ENCODE measurements around the gene NAXD.
"Not testable (repeated sequence)": the region's sequence is repeated elsewhere in the genome, so short reads cannot be mapped to it uniquely, and the experiment has no call there.

Gene NAXD

DNA sequence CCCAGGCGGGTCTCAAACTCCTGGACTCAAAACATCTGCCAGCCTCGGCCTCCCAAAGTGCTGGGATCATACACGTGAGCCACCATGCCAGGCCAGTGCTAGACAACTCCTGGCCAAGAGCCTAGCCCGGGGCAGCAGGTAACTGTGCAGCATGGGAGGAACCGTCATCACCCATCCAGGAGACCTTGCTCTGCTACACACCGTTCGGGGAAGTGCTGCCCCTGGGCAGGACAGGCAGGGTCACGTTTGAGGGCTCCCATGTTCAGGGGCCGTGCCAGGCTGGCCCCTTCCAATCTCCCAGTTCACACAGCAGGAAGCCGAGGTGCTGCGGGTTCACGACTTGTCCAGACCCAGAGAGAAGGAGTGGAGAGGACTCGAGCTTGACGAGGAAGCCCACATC is 35.1 kb downstream of the NAXD start:
- H3K4me1 ChIP-seq (ENCODE audit: control insufficient read depth, low read depth, low read length) = peaks cover under 1% of the 10 kb centered on the region
- no peaks in the 10 kb centered on the region for H3K36me3 ChIP-seq (ENCODE audit: control insufficient read depth, low read depth, low read length)
- no peaks in the 10 kb centered on the region for H3K27me3 ChIP-seq (ENCODE audit: control insufficient read depth, insufficient read depth, low read length)
- no peak overlapping the region for H3K9ac ChIP-seq (ENCODE audit: low read length)
- no peak overlapping the region for H3K27ac ChIP-seq (ENCODE audit: low read length)
- no peak overlapping the region for H3K4me3 ChIP-seq (ENCODE audit: low read length)
- H3K9me3 ChIP-seq (ENCODE audit: control insufficient read depth, low read depth, low read length) = no peaks in the 10 kb centered on the region

DNA sequence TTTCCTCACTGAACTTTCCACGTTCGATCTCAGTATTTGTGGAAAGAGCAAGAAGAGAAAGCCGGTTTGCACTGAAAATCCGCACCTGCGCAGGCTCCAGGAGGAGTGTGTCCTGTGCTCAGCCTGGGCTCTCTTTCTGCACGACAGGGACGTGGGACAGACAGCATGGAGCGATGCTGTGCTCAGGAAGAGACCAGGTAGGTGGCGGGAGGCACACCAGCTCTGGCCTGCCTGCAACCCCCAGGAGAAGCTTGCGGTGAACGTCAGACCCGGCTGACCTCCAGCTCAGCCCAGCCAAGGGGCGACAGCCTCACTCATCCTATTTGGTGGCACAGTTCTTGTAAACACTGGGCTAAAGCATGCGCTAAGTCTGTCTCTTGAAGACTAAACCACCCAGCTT is 35.9 kb downstream of the NAXD start:
- Histone ChIP-seq H3K27me3 (ENCODE audit: control insufficient read depth, insufficient read depth, low read length) (no peaks in the 10 kb centered on the region), H3K4me1 (ENCODE audit: control insufficient read depth, low read depth, low read length) (no peaks in the 10 kb centered on the region), H3K4me3 (ENCODE audit: low read length) (no peak overlapping the region), H3K27ac (ENCODE audit: low read length) (no peak overlapping the region), H3K9me3 (ENCODE audit: control insufficient read depth, low read depth, low read length) (no peaks in the 10 kb centered on the region), H3K9ac (ENCODE audit: low read length) (no peak overlapping the region), H3K36me3 (ENCODE audit: control insufficient read depth, low read depth, low read length) (no peaks in the 10 kb centered on the region)

DNA sequence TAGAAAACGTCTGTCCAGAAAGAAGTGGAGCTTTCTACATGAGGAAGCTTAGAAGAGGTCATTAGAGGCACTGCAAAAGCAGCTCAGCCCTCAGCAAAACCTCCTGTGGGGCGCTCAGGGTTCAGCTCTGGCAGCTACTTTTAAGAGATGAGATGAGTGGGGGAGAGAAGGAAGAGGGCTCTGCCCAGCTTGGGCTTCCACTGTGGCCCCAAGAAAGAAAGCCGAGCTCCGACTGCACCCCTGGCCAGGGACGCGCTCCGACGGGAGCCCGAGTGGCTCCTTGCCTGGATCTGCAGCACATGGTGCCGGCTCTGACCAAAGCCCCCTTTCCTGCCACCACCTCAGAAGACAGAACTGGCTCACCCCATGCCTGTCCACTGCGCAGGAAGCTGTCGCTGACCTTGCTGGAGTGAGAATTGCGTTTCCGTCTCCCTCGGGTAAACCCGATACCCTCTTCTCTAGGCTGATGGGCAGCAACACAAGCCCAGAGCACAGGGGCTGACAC is 36.4 kb downstream of the NAXD start:
- Histone ChIP-seq H3K27ac (ENCODE audit: low read length) (no peak overlapping the region), H3K36me3 (ENCODE audit: control insufficient read depth, low read depth, low read length) (no peaks in the 10 kb centered on the region), H3K4me1 (ENCODE audit: control insufficient read depth, low read depth, low read length) (no peaks in the 10 kb centered on the region), H3K27me3 (ENCODE audit: control insufficient read depth, insufficient read depth, low read length) (no peaks in the 10 kb centered on the region), H3K9me3 (ENCODE audit: control insufficient read depth, low read depth, low read length) (no peaks in the 10 kb centered on the region), H3K4me3 (ENCODE audit: low read length) (no peak overlapping the region), H3K9ac (ENCODE audit: low read length) (no peak overlapping the region)

DNA sequence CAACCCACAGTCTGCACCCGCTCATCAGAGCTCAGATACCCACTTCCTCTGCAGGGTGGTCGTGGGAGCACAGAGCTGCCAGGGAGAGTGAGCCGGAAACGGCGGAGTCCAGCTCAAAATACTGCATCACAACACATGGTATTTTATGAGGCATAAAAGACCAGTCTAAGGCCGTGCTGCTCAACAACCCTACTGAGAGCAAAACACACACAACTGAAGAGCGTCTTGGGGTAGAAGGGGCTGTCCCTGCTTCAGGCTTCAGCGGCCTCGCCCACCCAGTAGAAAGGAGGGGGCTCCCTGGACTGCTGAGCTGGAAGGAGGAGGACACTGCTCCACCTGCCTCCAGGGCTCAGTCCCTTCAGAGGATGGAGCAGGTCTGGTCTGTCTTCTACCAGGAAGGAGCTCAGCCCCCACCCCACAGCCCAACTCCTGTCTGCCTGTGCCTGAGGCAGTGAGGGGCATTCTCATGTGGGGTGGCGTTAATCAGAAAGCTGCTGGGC is 36.9 kb downstream of the NAXD start:
- no peaks in the 10 kb centered on the region for H3K36me3 ChIP-seq (ENCODE audit: control insufficient read depth, low read depth, low read length)
- H3K4me3 ChIP-seq (ENCODE audit: low read length) = no peak overlapping the region
- H3K4me1 ChIP-seq (ENCODE audit: control insufficient read depth, low read depth, low read length) = no peaks in the 10 kb centered on the region
- no peak overlapping the region for H3K9ac ChIP-seq (ENCODE audit: low read length)
- no peak overlapping the region for H3K27ac ChIP-seq (ENCODE audit: low read length)
- no peaks in the 10 kb centered on the region for H3K9me3 ChIP-seq (ENCODE audit: control insufficient read depth, low read depth, low read length)
- H3K27me3 ChIP-seq (ENCODE audit: control insufficient read depth, insufficient read depth, low read length) = no peaks in the 10 kb centered on the region

DNA sequence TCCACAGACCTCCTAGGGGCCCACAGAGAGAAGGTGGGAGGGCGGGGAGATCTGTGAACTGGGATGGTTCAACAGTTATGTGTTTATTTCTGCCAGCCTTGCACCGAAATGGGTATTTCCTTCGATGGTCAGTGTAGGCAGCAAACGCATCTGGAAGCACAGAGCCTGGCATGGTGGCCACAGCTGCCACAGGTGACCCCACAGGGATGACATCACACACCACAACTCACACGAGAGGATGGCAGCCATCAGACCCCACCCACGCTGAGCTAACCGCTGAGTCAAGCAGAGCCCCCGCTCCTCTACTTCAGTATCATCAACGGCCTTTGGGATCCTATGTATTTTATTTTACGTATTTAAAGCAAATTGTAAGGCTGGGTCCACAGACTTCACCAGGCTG is 37.4 kb downstream of the NAXD start:
- no peak overlapping the region for H3K9ac ChIP-seq (ENCODE audit: low read length)
- H3K27me3 ChIP-seq (ENCODE audit: control insufficient read depth, insufficient read depth, low read length) = no peaks in the 10 kb centered on the region
- no peak overlapping the region for H3K27ac ChIP-seq (ENCODE audit: low read length)
- H3K9me3 ChIP-seq (ENCODE audit: control insufficient read depth, low read depth, low read length) = no peaks in the 10 kb centered on the region
- H3K4me1 ChIP-seq (ENCODE audit: control insufficient read depth, low read depth, low read length) = no peaks in the 10 kb centered on the region
- H3K4me3 ChIP-seq (ENCODE audit: low read length) = no peak overlapping the region
- no peaks in the 10 kb centered on the region for H3K36me3 ChIP-seq (ENCODE audit: control insufficient read depth, low read depth, low read length)

DNA sequence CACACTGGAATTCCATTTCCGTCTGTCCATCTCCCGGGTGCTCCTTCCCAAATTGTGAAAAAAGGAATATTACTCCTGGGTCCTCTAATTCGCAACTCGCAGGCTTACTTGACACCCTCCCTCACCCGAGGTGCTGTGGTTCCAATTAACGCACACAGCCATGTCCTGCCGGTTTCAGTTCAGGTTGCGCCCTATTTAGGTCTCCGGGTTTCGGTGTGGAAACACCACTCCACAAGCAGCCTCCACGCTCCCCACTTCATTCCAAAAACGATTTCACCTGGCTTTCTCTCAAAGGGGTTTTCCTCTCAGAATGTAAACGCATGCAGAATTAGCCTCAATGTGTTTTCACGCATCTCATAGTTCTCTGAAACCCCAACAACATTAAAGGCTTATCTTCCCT is 37.9 kb downstream of the NAXD start:
- Histone ChIP-seq H3K9ac (ENCODE audit: low read length) (no peak overlapping the region), H3K36me3 (ENCODE audit: control insufficient read depth, low read depth, low read length) (no peaks in the 10 kb centered on the region), H3K4me1 (ENCODE audit: control insufficient read depth, low read depth, low read length) (no peaks in the 10 kb centered on the region), H3K27ac (ENCODE audit: low read length) (no peak overlapping the region), H3K4me3 (ENCODE audit: low read length) (no peak overlapping the region), H3K27me3 (ENCODE audit: control insufficient read depth, insufficient read depth, low read length) (no peaks in the 10 kb centered on the region), H3K9me3 (ENCODE audit: control insufficient read depth, low read depth, low read length) (peaks cover 3% of the 10 kb centered on the region)

DNA sequence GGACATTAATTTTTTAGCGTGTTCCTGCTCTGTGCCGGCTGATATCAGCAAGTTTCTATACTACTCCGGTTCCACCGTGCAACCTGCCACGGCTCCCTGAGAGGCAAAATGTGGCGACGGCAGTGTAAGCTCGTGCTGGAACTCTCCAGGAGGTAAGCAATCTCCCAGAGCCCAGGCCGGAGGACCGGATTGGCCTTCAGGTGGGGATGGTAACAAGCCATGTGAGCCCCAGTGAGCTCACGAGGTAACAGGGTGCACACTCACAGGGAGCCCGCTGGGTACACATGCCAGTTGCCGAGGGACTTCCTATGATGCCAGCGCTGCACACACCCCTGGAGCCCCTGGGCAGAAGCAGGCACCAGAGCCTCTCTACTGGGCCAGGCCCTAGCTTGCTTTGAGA is 38.5 kb downstream of the NAXD start:
- Histone ChIP-seq H3K4me3 (ENCODE audit: low read length) (no peak overlapping the region), H3K36me3 (ENCODE audit: control insufficient read depth, low read depth, low read length) (no peaks in the 10 kb centered on the region), H3K4me1 (ENCODE audit: control insufficient read depth, low read depth, low read length) (no peaks in the 10 kb centered on the region), H3K9me3 (ENCODE audit: control insufficient read depth, low read depth, low read length) (peaks cover 3% of the 10 kb centered on the region), H3K27ac (ENCODE audit: low read length) (no peak overlapping the region), H3K9ac (ENCODE audit: low read length) (no peak overlapping the region), H3K27me3 (ENCODE audit: control insufficient read depth, insufficient read depth, low read length) (no peaks in the 10 kb centered on the region)

DNA sequence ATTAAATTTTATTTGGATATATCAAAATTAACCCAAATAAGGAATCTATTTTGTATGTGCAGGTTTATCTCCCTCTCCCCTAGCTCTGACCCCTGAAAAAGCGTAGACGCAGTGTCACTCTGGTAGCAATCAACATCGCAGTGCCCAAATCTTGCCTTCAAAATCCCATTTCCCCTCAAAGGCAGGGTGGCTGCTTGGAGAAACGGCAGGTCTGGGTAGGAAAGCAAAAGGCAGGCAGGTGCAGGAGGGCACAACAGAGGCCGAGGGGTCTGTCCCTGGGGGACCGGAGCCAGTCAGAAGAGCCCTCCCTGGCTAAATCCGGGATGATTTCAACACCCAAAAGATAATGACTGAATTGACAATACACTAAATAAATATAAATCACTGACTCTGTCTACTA is 41.9 kb downstream of the NAXD start:
- Histone ChIP-seq H3K9me3 (ENCODE audit: control insufficient read depth, low read depth, low read length) (peaks cover 3% of the 10 kb centered on the region), H3K36me3 (ENCODE audit: control insufficient read depth, low read depth, low read length) (peaks cover 4% of the 10 kb centered on the region), H3K9ac (ENCODE audit: low read length) (no peak overlapping the region), H3K4me3 (ENCODE audit: low read length) (no peak overlapping the region), H3K27ac (ENCODE audit: low read length) (no peak overlapping the region), H3K27me3 (ENCODE audit: control insufficient read depth, insufficient read depth, low read length) (no peaks in the 10 kb centered on the region), H3K4me1 (ENCODE audit: control insufficient read depth, low read depth, low read length) (no peaks in the 10 kb centered on the region)

DNA sequence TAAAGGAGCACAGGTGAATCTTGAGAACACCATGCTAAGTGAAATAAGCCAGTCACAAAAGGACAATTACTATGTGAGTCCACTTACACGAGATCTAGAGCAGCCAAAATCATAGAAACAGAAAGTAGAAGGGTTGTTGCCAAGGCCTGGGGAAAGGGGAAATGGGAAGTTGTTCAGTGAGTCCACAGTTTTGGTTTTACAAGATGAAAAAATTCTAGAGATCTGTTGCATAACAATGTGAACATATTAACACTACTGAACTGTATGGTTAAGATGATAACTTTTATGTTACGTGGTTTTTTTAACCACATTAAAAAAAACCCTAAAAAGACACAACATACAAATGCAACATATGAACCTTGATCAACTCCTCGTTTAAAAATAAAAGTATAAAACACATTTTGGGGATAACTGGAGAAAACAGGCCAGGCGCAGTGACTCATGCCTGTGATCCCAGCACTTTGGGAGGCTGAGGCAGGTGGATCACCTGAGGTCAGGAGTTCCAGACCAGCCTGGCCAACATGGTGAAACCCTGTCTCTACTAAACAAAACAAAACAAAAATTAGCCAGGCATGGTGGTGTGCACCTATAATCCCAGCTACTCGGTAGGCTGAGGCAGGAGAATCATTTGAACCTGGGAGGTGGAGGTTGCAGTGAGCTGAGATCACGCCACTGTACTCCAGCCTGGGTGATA is 43.0 kb downstream of the NAXD start:
- H3K27me3 ChIP-seq (ENCODE audit: control insufficient read depth, insufficient read depth, low read length); H3K27ac ChIP-seq (ENCODE audit: low read length); H3K4me1 ChIP-seq (ENCODE audit: control insufficient read depth, low read depth, low read length); H3K4me3 ChIP-seq (ENCODE audit: low read length); H3K9me3 ChIP-seq (ENCODE audit: control insufficient read depth, low read depth, low read length); H3K36me3 ChIP-seq (ENCODE audit: control insufficient read depth, low read depth, low read length); H3K9ac ChIP-seq (ENCODE audit: low read length): not testable (repeated sequence)

DNA sequence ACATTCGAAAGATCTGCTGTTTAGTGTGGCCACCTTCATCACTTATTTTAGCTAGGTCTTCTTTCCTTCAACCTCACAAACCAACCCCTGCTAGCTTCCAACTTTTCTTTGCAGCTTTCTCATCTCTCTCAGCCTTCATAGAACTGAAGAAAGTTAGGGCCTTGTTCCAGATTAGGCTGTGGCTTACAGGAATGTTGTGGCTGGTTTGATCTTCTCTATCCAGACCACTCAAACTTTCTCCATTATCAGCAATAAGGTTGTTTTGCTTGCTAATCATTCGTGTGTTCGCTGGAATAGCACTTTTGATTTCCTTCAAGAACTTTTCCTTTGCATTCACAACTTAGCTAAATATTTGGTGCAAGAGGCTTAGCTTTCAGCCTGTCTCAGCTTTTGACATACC is 45.9 kb downstream of the NAXD start:
- H3K27me3 ChIP-seq (ENCODE audit: control insufficient read depth, insufficient read depth, low read length) = no peaks in the 10 kb centered on the region
- no peak overlapping the region for H3K27ac ChIP-seq (ENCODE audit: low read length)
- H3K9ac ChIP-seq (ENCODE audit: low read length) = no peak overlapping the region
- H3K36me3 ChIP-seq (ENCODE audit: control insufficient read depth, low read depth, low read length) = peaks cover 12% of the 10 kb centered on the region
- H3K4me3 ChIP-seq (ENCODE audit: low read length) = no peak overlapping the region
- H3K4me1 ChIP-seq (ENCODE audit: control insufficient read depth, low read depth, low read length) = no peaks in the 10 kb centered on the region
- H3K9me3 ChIP-seq (ENCODE audit: control insufficient read depth, low read depth, low read length) = peaks cover 3% of the 10 kb centered on the region

DNA sequence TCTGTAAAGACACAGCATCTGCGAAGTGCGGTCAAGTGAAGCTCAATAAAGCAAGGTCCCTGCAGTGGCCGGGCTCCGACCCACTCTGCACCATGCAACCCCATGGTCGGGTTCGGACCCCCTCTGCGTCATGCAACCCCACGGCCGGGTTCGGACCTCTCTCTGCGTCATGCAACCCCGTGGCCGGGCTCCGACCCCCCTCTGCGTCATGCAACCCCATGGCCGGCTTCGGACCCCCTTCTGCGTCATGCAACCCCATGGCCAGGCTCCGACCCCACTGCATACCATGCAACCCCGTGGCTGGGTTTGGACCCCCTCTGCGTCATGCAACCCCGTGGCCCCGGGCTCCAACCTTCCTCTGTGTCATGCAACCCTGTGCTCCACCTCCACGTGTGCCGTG is 46.7 kb downstream of the NAXD start:
- Histone ChIP-seq H3K9ac (ENCODE audit: low read length) (no peak overlapping the region), H3K27ac (ENCODE audit: low read length) (no peak overlapping the region), H3K4me3 (ENCODE audit: low read length) (no peak overlapping the region), H3K9me3 (ENCODE audit: control insufficient read depth, low read depth, low read length) (peaks cover 3% of the 10 kb centered on the region), H3K36me3 (ENCODE audit: control insufficient read depth, low read depth, low read length) (peaks cover 20% of the 10 kb centered on the region), H3K4me1 (ENCODE audit: control insufficient read depth, low read depth, low read length) (no peaks in the 10 kb centered on the region), H3K27me3 (ENCODE audit: control insufficient read depth, insufficient read depth, low read length) (no peaks in the 10 kb centered on the region)

DNA sequence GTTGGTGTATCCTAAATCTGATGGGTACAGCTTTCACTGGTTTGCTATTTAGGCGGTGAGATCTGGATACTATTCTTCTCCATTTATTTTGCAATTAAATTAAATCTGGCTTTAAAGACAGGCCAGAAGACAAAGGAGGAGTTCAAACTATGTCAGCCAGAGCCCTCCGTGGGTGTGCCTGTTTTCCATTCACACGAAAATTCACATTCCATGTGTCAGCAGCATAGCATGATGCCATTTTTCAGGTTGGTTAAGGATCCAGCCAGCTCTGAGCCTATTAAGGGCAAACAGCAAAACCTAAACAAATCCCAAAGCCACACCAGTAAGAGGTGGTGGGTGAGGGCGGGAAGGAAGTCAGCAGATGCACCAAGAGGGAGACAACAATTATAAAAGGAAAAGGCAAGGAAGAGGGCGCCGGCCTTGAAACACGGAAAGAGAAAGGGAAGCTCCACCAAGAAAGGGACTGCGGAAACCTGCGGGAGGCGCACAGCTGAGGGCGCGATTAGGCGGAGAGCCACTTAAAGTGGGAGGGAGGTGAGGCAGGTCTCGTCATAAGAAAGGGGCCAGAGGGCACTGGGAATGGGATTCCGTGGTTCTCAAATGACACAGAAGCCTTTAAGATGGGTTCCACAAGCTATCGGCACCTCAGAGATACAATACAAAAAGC is 47.6 kb downstream of the NAXD start:
- Histone ChIP-seq H3K4me1 (ENCODE audit: control insufficient read depth, low read depth, low read length) (no peaks in the 10 kb centered on the region), H3K27me3 (ENCODE audit: control insufficient read depth, insufficient read depth, low read length) (no peaks in the 10 kb centered on the region), H3K9me3 (ENCODE audit: control insufficient read depth, low read depth, low read length) (peaks cover 3% of the 10 kb centered on the region), H3K4me3 (ENCODE audit: low read length) (no peak overlapping the region), H3K27ac (ENCODE audit: low read length) (no peak overlapping the region), H3K36me3 (ENCODE audit: control insufficient read depth, low read depth, low read length) (peaks cover 22% of the 10 kb centered on the region), H3K9ac (ENCODE audit: low read length) (no peak overlapping the region)
